ENCODE measurements around the gene PSD4.

Gene PSD4

DNA sequence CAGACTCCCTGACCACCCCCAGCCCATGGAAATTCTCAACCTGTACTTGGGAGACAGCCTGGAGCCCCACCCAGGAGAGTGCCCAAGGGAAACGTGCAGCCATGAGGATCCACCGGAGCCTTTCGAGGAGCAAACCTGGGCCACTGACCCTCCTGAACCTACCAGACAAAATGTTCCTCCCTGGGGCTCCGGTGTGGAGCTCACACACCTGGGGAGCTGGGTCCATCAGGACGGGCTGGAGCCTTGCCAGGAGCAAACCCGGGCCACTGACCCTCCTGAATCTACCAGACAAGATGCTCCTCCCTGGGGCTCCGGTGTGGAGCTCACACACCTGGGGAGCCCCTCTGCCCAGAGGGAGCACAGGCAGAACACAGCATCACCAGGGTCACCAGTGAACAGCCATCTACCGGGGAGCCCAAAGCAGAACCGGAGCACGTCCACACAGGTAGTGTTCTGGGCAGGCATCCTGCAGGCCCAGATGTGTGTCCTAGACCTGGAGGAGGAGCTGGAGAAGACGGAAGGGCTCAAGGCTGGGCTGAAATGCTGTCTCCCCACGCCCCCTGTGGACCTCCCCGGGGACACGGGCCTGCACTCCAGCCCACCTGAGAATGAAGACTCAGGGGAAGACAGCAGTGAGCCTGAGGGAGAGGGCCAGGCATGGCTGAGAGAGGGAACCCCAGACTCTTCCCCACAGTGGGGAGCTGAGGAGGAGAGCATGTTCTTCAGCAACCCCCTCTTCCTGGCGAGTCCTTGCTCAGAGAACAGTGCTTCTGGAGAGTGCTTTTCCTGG lies 8.9 kb downstream of the PSD4 start:
- TF ChIP-seq POLR2AphosphoS5 (IDR thresholded peaks at IDR 0.05; ENCODE audit: low read depth, low read length) (no peak), TAF1 (IDR thresholded peaks at IDR 0.05; ENCODE audit: borderline replicate concordance, insufficient read depth, low read length) (no peak), SIN3A (IDR thresholded peaks at IDR 0.05; ENCODE audit: borderline replicate concordance, insufficient read depth, low read length) (no peak), FOXP2 (optimal IDR thresholded peaks at IDR 0.05; ENCODE audit: borderline replicate concordance, extremely low read depth, extremely low read length, insufficient read depth) (no peak)
- TF ChIP-seq, protein P1, sequence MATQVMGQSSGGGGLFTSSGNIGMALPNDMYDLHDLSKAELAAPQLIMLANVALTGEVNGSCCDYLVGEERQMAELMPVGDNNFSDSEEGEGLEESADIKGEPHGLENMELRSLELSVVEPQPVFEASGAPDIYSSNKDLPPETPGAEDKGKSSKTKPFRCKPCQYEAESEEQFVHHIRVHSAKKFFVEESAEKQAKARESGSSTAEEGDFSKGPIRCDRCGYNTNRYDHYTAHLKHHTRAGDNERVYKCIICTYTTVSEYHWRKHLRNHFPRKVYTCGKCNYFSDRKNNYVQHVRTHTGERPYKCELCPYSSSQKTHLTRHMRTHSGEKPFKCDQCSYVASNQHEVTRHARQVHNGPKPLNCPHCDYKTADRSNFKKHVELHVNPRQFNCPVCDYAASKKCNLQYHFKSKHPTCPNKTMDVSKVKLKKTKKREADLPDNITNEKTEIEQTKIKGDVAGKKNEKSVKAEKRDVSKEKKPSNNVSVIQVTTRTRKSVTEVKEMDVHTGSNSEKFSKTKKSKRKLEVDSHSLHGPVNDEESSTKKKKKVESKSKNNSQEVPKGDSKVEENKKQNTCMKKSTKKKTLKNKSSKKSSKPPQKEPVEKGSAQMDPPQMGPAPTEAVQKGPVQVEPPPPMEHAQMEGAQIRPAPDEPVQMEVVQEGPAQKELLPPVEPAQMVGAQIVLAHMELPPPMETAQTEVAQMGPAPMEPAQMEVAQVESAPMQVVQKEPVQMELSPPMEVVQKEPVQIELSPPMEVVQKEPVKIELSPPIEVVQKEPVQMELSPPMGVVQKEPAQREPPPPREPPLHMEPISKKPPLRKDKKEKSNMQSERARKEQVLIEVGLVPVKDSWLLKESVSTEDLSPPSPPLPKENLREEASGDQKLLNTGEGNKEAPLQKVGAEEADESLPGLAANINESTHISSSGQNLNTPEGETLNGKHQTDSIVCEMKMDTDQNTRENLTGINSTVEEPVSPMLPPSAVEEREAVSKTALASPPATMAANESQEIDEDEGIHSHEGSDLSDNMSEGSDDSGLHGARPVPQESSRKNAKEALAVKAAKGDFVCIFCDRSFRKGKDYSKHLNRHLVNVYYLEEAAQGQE (IDR thresholded peaks at IDR 0.05; ENCODE audit: insufficient read depth in 1 of 2, low read depth in 2 of 2, low read length in 2 of 2), result no peak

DNA sequence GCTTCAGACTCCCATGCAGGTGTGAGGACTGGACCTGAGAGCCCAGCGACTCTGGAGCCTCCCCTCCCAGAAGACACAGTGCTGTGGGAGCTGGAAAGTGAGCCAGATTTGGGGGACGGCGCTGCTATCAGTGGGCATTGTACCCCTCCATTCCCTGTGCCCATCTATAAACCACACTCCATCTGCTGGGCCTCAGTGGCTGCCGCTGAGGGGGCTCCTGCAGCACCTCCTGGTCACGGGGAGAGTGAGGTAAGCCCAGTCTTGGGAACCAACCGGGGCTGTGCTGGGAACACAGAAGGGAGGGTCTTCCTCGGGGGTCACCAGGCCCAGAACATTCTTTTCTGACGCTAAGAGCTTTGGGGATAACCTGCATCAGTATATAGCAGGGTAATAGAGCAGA lies 9.5 kb downstream of the PSD4 start:
- TF ChIP-seq POLR2AphosphoS5 (IDR thresholded peaks at IDR 0.05; ENCODE audit: low read depth, low read length), result no peak
- no peak for TF ChIP-seq SIN3A (IDR thresholded peaks at IDR 0.05; ENCODE audit: borderline replicate concordance, insufficient read depth, low read length)
- no peak for TF ChIP-seq TAF1 (IDR thresholded peaks at IDR 0.05; ENCODE audit: borderline replicate concordance, insufficient read depth, low read length)
- TF ChIP-seq FOXP2 (optimal IDR thresholded peaks at IDR 0.05; ENCODE audit: borderline replicate concordance, extremely low read depth, extremely low read length, insufficient read depth), result no peak
- TF ChIP-seq, protein P1 (IDR thresholded peaks at IDR 0.05; ENCODE audit: insufficient read depth in 1 of 2, low read depth in 2 of 2, low read length in 2 of 2), result no peak

DNA sequence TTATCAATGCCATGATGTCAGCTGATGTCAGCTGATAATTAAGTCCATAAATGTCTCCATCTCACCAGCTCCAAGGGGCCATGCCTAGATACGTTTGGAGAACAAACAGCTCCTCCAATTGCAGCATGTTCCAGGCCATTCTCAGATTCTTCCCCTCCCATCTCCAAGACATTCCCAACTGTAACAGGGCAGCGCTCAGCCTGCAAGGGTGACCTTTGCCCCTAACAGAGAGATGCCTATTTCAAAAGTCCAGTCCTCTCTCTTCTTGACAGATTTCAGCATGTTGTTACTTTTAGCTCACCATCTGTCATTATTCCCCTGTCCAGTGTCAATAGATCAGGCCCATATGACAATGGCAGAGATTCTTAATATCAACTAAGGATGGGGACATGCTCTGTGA lies 9.9 kb downstream of the PSD4 start:
- TF ChIP-seq POLR2AphosphoS5 (IDR thresholded peaks at IDR 0.05; ENCODE audit: low read depth, low read length) (no peak), TAF1 (IDR thresholded peaks at IDR 0.05; ENCODE audit: borderline replicate concordance, insufficient read depth, low read length) (no peak), SIN3A (IDR thresholded peaks at IDR 0.05; ENCODE audit: borderline replicate concordance, insufficient read depth, low read length) (no peak), FOXP2 (optimal IDR thresholded peaks at IDR 0.05; ENCODE audit: borderline replicate concordance, extremely low read depth, extremely low read length, insufficient read depth) (no peak)
- TF ChIP-seq, protein P1 (IDR thresholded peaks at IDR 0.05; ENCODE audit: insufficient read depth in 1 of 2, low read depth in 2 of 2, low read length in 2 of 2), result no peak

DNA sequence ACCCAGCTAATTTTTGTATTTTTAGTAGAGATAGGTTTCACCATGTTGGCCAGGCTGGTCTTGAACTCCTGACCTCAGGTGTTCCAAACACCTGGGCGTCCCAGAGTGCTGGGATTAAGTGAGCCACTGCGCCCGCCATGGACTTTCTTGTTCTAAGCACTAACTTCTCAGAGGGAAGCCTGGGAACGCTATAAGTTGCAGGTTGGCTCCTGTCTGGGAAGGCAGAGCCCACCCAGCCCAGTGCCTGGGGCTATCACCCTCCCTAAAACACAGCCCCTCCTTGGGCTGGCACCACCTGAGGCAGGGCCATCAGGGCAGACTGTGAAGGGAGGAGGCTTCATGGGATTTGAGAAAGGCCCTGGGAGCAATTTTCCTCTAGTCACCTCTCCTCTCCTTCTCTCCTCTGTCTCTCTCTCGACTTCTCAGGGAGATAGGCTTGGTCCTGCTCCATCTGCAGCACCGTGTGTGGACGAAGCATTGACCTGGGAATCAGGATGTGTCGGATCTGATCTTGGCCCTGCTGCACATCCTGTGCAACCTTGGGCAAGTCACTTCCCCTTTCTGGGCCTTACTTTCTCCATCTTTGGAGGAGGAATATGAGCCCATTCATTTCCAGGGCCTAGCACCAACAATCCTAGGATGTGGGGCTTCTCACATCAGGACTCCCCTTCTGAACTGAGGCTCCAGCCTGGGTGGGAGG lies 10.9 kb downstream of the PSD4 start:
- no peak for TF ChIP-seq SIN3A (IDR thresholded peaks at IDR 0.05; ENCODE audit: borderline replicate concordance, insufficient read depth, low read length)
- no peak for TF ChIP-seq TAF1 (IDR thresholded peaks at IDR 0.05; ENCODE audit: borderline replicate concordance, insufficient read depth, low read length)
- TF ChIP-seq, protein P1 (IDR thresholded peaks at IDR 0.05; ENCODE audit: insufficient read depth in 1 of 2, low read depth in 2 of 2, low read length in 2 of 2), result no peak
- TF ChIP-seq POLR2AphosphoS5 (IDR thresholded peaks at IDR 0.05; ENCODE audit: low read depth, low read length), result no peak
- TF ChIP-seq FOXP2 (optimal IDR thresholded peaks at IDR 0.05; ENCODE audit: borderline replicate concordance, extremely low read depth, extremely low read length, insufficient read depth), result no peak
